ENCODE data around the gene LPP. TPM values are rescaled to one million over a fixed set of nuclear protein-coding genes. Genes with fewer than 3 reads are reported as not detected.

LPP gene
- total RNA-seq, 1 experiment from 2014 or later, result 148 TPM

- Histone ChIP-seq H3K9me3 (ENCODE audit: insufficient read depth, low read depth) (no peaks in the 10 kb centered on the region), H3K27ac (no peak overlapping the region), H4K20me1 (ENCODE audit: insufficient read depth) (no peaks in the 10 kb centered on the region), H3K9me2 (ENCODE audit: insufficient read depth) (no peaks in the 10 kb centered on the region), H3K36me3 (ENCODE audit: low read depth) (peaks cover 6% of the 10 kb centered on the region; the same call in 1 of the 2 replicates), H3K4me3 (no peak overlapping the region), H3K27me3 (ENCODE audit: insufficient read depth, low read depth) (no peaks in the 10 kb centered on the region), H3K79me2 (ENCODE audit: low read depth) (peaks cover 9% of the 10 kb centered on the region; the same call in 1 of the 2 replicates), H2AFZ (no peak overlapping the region), H3K4me2 (no peak overlapping the region), H3K4me1 (replicated peaks; ENCODE audit: insufficient read depth) (peaks cover 14% of the 10 kb centered on the region; the same call in 1 of the 2 replicates), H3F3A (ENCODE audit: insufficient read depth, low read depth) (no peaks in the 10 kb centered on the region)
- CTCF ChIA-PET, result no interaction called here
- BruUV-seq (replicated peaks), result no TSS peak
- POLR2A ChIA-PET (ENCODE audit: unreplicated experiment), result no interaction called here
- TF ChIP-seq EZH2 (IDR thresholded peaks at IDR 0.05; ENCODE audit: low read depth) (no peak), CTCF (conservative IDR thresholded peaks at IDR 0.05) (no peak)
- no peak for DNase-seq
- intact Hi-C loops (cut with micrococcal nuclease; ENCODE audit: unreplicated experiment), result no loop called here
Observed at GRCh38 chr3:188255190-188255589, 101.2 kb downstream of the LPP start.

- H2AFZ ChIP-seq, result no peak overlapping the region
- POLR2A ChIA-PET (ENCODE audit: unreplicated experiment), result interaction anchor here (0.6 to 0.7 kb wide), 2 partner anchors 14 to 64 kb away, joined by 3 to 6 read pairs; no protein-coding TSS in a partner anchor
- no peaks in the 10 kb centered on the region for H3F3A ChIP-seq (ENCODE audit: insufficient read depth, low read depth)
- no peaks in the 10 kb centered on the region for H3K27me3 ChIP-seq (ENCODE audit: insufficient read depth, low read depth)
- CTCF ChIA-PET, result no interaction called here
- H4K20me1 ChIP-seq (ENCODE audit: insufficient read depth), result no peaks in the 10 kb centered on the region
- no peaks in the 10 kb centered on the region for H3K9me2 ChIP-seq (ENCODE audit: insufficient read depth)
- peaks cover 6% of the 10 kb centered on the region; the same call in 1 of the 2 replicates for H3K36me3 ChIP-seq (ENCODE audit: low read depth)
- BruUV-seq (replicated peaks), result no TSS peak
- H3K9me3 ChIP-seq (ENCODE audit: insufficient read depth, low read depth), result no peaks in the 10 kb centered on the region
- H3K27ac ChIP-seq, result no peak overlapping the region
- peaks cover 9% of the 10 kb centered on the region; the same call in 1 of the 2 replicates for H3K79me2 ChIP-seq (ENCODE audit: low read depth)
- no peak for DNase-seq
- H3K4me3 ChIP-seq, result no peak overlapping the region
- TF ChIP-seq EZH2 (IDR thresholded peaks at IDR 0.05; ENCODE audit: low read depth) (no peak), CTCF (conservative IDR thresholded peaks at IDR 0.05) (no peak)
- peaks cover 21% of the 10 kb centered on the region; the same call in 1 of the 2 replicates for H3K4me1 ChIP-seq (replicated peaks; ENCODE audit: insufficient read depth)
- no peak overlapping the region for H3K4me2 ChIP-seq
- intact Hi-C loops (cut with micrococcal nuclease; ENCODE audit: unreplicated experiment), result no loop called here
Observed at GRCh38 chr3:188256758-188257157, 102.8 kb downstream of the LPP start.

GRCh38 chr3:188257384-188258026, 103.5 kb downstream of the LPP start:
- no peaks in the 10 kb centered on the region for H4K20me1 ChIP-seq (ENCODE audit: insufficient read depth)
- peaks cover 24% of the 10 kb centered on the region for H3K4me1 ChIP-seq (replicated peaks; ENCODE audit: insufficient read depth)
- no peaks in the 10 kb centered on the region for H3K27me3 ChIP-seq (ENCODE audit: insufficient read depth, low read depth)
- no TSS peak for BruUV-seq (replicated peaks)
- H3F3A ChIP-seq (ENCODE audit: insufficient read depth, low read depth), result peaks cover 2% of the 10 kb centered on the region; the same call in 1 of the 2 replicates
- CTCF ChIA-PET, result no interaction called here
- H3K27ac ChIP-seq, result no peak overlapping the region
- no peaks in the 10 kb centered on the region for H3K9me3 ChIP-seq (ENCODE audit: insufficient read depth, low read depth)
- H3K9me2 ChIP-seq (ENCODE audit: insufficient read depth), result no peaks in the 10 kb centered on the region
- no peak overlapping the region for H3K4me3 ChIP-seq
- peaks cover 6% of the 10 kb centered on the region; the same call in 1 of the 2 replicates for H3K36me3 ChIP-seq (ENCODE audit: low read depth)
- TF ChIP-seq CTCF (conservative IDR thresholded peaks at IDR 0.05) (no peak), EZH2 (IDR thresholded peaks at IDR 0.05; ENCODE audit: low read depth) (no peak)
- POLR2A ChIA-PET (ENCODE audit: unreplicated experiment), result interaction anchor here (0.7 kb wide), 1 partner anchor 13 kb away, joined by 3 read pairs; no protein-coding TSS in a partner anchor
- DNase-seq, result peak in 1 of 2 experiments; percentile 24
- no peak overlapping the region for H2AFZ ChIP-seq
- intact Hi-C loops (cut with micrococcal nuclease; ENCODE audit: unreplicated experiment), result no loop called here
- H3K4me2 ChIP-seq, result no peak overlapping the region
- peaks cover 9% of the 10 kb centered on the region; the same call in 1 of the 2 replicates for H3K79me2 ChIP-seq (ENCODE audit: low read depth)

Data from PC-9 (cell line).